Lower lobe of right lung (tissue), 2 donors: ENCODE results near the gene F11R. TPM values are rescaled to one million over a fixed set of nuclear protein-coding genes. Genes with fewer than 3 reads are reported as not detected.

Experiments
- ATAC-seq, 2 donors: fragments of 200-7000 bp; cut with Tn5 transposase; one replicate each; pipeline ENCODE4 v1.9.1; 2020 to 2022; ENCODE audit warnings: mild to moderate bottlenecking in 2 of 2, moderate library complexity in 2 of 2
- DNase-seq: peaks from one replicate; pipeline ENCODE4 v3.0.0-alpha.2; 2020
- H3K27ac ChIP-seq: fragments of 200-600 bp; one replicate; pipeline ENCODE4 v1.8.0; 2022
- H3K27me3 ChIP-seq: fragments of 200-600 bp; one replicate; pipeline ENCODE4 v1.8.0; 2022; ENCODE audit warnings: low read depth
- H3K36me3 ChIP-seq: fragments of 200-600 bp; one replicate; pipeline ENCODE4 v1.8.0; 2022; ENCODE audit warnings: mild to moderate bottlenecking
- H3K4me1 ChIP-seq: fragments of 200-600 bp; one replicate; pipeline ENCODE4 v1.8.0; 2022
- H3K4me3 ChIP-seq: fragments of 200-600 bp; one replicate; pipeline ENCODE4 v1.8.0; 2022; ENCODE audit warnings: mild to moderate bottlenecking
- H3K9me3 ChIP-seq: fragments of 200-600 bp; one replicate; pipeline ENCODE4 v1.8.0; 2022
- CTCF ChIP-seq: fragments of 200-600 bp; IDR thresholded peaks from one replicate; pipeline ENCODE4 v1.8.0; 2022; ENCODE audit warnings: antibody characterized with exemption, mild to moderate bottlenecking
- intact Hi-C: fragments of 100-400 bp; cut with DNase I; formaldehyde crosslinking; loops from one replicate; pipeline ENCODE4 v1.11.0; 2022
- total RNA-seq: library from RNA; stranded (reverse); fragmentation: NEBNext Ultra II Directional; extraction: Animal tissue kit (Norgen Biotek cat#: 25700); gene quantifications from one replicate; pipeline ENCODE4 v1.2.1, GENCODE V29; 2021
- donor health status: DM: no; HTN: yes; CAD: no; lungs with severe emphysema.

The F11R gene
- total RNA-seq, 1 donor from 2014 or later, result 162 TPM

DNA sequence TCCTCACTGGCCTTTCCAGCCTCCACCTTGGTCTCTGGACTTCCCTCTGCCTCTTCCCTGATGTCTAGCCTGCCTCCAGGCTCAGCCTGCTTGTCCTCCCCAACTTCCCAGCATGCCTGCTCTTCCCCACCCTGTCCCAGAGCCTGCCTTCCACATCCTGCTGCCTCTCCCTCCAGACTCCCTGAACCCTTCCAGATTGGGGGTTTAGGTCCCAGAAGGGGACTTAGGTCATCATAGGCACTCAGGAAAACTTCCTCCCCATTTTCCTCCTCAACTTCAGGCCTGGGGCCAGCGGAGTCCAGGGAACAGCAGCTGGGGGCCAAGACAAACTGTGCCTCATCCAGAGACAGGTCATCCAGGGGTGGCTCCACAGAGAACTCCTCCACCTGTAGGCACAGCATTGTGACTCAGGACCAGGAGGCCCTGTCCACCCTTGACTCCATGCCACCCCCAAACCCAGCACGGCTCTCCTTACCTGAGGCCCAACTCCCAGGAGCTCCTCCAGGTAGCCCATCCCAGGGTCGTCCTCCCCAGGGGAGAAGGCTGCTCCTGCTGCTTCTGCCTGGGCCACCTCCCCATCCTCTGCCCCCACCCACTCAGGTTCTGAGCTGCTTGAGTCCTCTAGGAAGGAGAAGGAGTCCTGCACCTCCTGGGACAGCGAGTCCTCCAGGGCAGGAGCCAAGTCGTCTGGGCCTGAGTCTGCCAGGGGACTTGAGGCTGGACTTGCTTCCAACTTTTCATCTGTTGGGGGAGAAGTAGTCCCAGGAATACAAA lies 28.2 kb upstream of the F11R start:
- Histone ChIP-seq H3K27me3 (no peaks in the 10 kb centered on the region), H3K4me3 (no peak overlapping the region), H3K36me3 (peaks cover 44% of the 10 kb centered on the region), H3K4me1 (peaks cover 17% of the 10 kb centered on the region), H3K9me3 (no peaks in the 10 kb centered on the region), H3K27ac (no peak overlapping the region)
- intact Hi-C loops, result no loop called here
- DNase-seq (no peak), ATAC-seq (no peak)
- TF ChIP-seq CTCF, result no peak

GRCh38 chr1:161047436-161048420 lies 26.8 kb upstream of the F11R start:
- TF ChIP-seq CTCF, result no peak
- peaks cover 40% of the 10 kb centered on the region for H3K36me3 ChIP-seq
- DNase-seq (no peak), ATAC-seq (no peak)
- intact Hi-C loops, result no loop called here
- H3K4me3 ChIP-seq, result no peak overlapping the region
- peaks cover 26% of the 10 kb centered on the region for H3K4me1 ChIP-seq
- no peaks in the 10 kb centered on the region for H3K9me3 ChIP-seq
- H3K27ac ChIP-seq, result peak overlapping the region; percentile 98
- H3K27me3 ChIP-seq, result no peaks in the 10 kb centered on the region

- H3K4me1 ChIP-seq, result peaks cover 33% of the 10 kb centered on the region
- peak overlapping the region; percentile 98 for H3K27ac ChIP-seq
- ATAC-seq (peak; percentile 11 to 25), DNase-seq (no peak)
- intact Hi-C loops, result no loop called here
- no peaks in the 10 kb centered on the region for H3K27me3 ChIP-seq
- H3K9me3 ChIP-seq, result no peaks in the 10 kb centered on the region
- TF ChIP-seq CTCF, result no peak
- H3K4me3 ChIP-seq, result peak overlapping the region; percentile 95
- H3K36me3 ChIP-seq, result peaks cover 42% of the 10 kb centered on the region
Measured at GRCh38 chr1:161046605-161047228, 25.8 kb upstream of the F11R start.

DNA sequence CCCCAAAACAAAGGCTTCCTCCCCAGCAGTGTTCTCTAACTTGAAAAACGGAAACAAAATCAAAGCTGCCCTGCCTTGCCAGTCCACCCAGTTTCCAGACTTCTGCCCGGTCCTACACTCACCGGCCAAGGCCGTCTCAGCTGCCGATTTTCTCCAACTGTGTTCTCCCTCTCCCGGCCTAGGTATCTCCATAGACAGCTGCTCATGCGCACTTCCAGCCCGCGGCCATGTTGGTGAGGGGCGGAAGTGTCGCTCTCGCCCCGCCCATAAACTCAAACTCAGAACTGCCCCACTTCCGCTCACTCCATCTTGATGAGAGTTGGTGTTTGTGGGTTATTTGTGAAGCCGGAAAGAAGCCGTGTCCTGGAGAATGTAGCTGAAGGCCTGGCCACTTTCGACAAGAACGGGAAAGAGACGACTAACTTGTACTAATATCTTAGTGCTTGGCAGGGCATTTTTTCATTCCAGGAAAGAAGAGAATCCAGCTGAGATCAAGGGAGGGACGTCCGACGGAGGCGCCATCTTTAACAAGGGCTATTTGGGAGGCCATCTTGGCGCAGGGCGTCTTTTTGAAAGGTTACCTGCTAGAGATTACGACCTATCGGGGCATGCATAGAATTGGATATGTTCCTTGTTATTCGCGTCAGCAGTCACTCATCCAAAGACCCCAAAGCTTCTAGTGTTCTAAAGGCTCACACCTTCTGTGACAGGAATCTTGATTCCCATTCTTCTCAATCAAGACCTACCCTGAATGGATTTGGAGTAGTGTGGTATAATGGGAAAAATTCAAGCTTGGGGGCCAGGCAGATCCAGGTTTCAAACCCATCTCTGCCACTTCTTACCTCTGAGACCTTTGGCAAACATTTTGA lies 25.0 kb upstream of the F11R start, which contains the start of gene USF1:
USF1 (minus strand) TSS at position 242 of the 869 bp plus-strand sequence. CDS start 2,702 bp downstream, outside the sequence.
- intact Hi-C loops, result no loop called here
- TF ChIP-seq CTCF, result no peak
- peak within 1 kb of the TSS; percentile 95 for H3K4me3 ChIP-seq
- H3K27ac ChIP-seq, result peak within 1 kb of the TSS; percentile 98
- peaks cover 43% of the 10 kb centered on the region for H3K36me3 ChIP-seq
- no peaks in the 10 kb centered on the region for H3K9me3 ChIP-seq
- peaks cover 33% of the 10 kb centered on the region for H3K4me1 ChIP-seq
- DNase-seq (peak; percentile 92), ATAC-seq (peak; percentile 95 to 97)
- H3K27me3 ChIP-seq, result no peaks in the 10 kb centered on the region
